NCI-H128 (cell line): ENCODE results near the gene GTPBP3.
"Not testable (repeated sequence)": the region's sequence is repeated elsewhere in the genome, so short reads cannot be mapped to it uniquely, and the experiment has no call there.

ENCODE experiments used
- DNase-seq: peaks from one replicate; lab custom pipeline; 2025; ENCODE audit not compliant: unreplicated experiment; lab: John Stamatoyannopoulos, UW

GTPBP3 gene

GRCh38 chr19:17341386-17341785 is 4.0 kb downstream of the GTPBP3 start:
- DNase-seq, result no peak

GRCh38 chr19:17341845-17342244 is 4.5 kb downstream of the GTPBP3 start:
- DNase-seq, result no peak

GRCh38 chr19:17346109-17346671 is 8.8 kb downstream of the GTPBP3 start:
- DNase-seq, result no peak

GRCh38 chr19:17347361-17347760 is 10.0 kb downstream of the GTPBP3 start:
- DNase-seq, result no peak

- no peak for DNase-seq
These were observed 10.5 kb downstream of the GTPBP3 start for GRCh38 chr19:17347877-17348276.

GRCh38 chr19:17348700-17349099 is 11.3 kb downstream of the GTPBP3 start:
- DNase-seq, result no peak

- no peak for DNase-seq
These were observed 14.6 kb downstream of the GTPBP3 start for GRCh38 chr19:17351815-17352435.

- no peak for DNase-seq
These were observed 15.4 kb downstream of the GTPBP3 start for GRCh38 chr19:17352608-17353280.

GRCh38 chr19:17353386-17353785 is 16.0 kb downstream of the GTPBP3 start:
- DNase-seq, result no peak

- no peak for DNase-seq
These were observed 19.8 kb downstream of the GTPBP3 start for GRCh38 chr19:17357078-17357666.

- DNase-seq, result no peak
These were observed 20.4 kb downstream of the GTPBP3 start for GRCh38 chr19:17357724-17358123.

GRCh38 chr19:17358395-17358794 is 21.0 kb downstream of the GTPBP3 start:
- DNase-seq, result no peak

- no peak for DNase-seq
These were observed 22.8 kb downstream of the GTPBP3 start for GRCh38 chr19:17359905-17360800.

GRCh38 chr19:17363852-17364605 is 26.7 kb downstream of the GTPBP3 start:
- not testable (repeated sequence) for DNase-seq

GRCh38 chr19:17365361-17365760 is 28.0 kb downstream of the GTPBP3 start:
- no peak for DNase-seq

GRCh38 chr19:17370026-17370587 is 32.8 kb downstream of the GTPBP3 start:
- no peak for DNase-seq

- no peak for DNase-seq
These were observed 39.7 kb downstream of the GTPBP3 start, which contains the start of gene PLVAP for GRCh38 chr19:17376935-17377600. TSS of gene PLVAP (minus strand) at chr19:17377342. CDS start at chr19:17377288, 54 bp downstream.

GRCh38 chr19:17378271-17378670 is 40.9 kb downstream of the GTPBP3 start:
- DNase-seq, result no peak

- no peak for DNase-seq
These were observed 41.9 kb downstream of the GTPBP3 start for GRCh38 chr19:17379221-17379631.
